GM12874 (cell line): ENCODE measurements around the gene MGLL.

Experiments used
- CTCF ChIP-seq: IDR thresholded peaks from 2 replicates; pipeline ENCODE4 v1.5.1; 2011; ENCODE audit warnings: low read depth, mild to moderate bottlenecking, control low read depth, low read length, moderate library complexity; ENCODE audit not compliant: insufficient read depth

Gene MGLL

GRCh38 chr3:127784283-127784682, 38.0 kb downstream of the MGLL start:
- no peak for TF ChIP-seq CTCF

- TF ChIP-seq CTCF: no peak
Measured at GRCh38 chr3:127783642-127784160, 38.6 kb downstream of the MGLL start.

- no peak for TF ChIP-seq CTCF
Measured at GRCh38 chr3:127783166-127783565, 39.1 kb downstream of the MGLL start.

- no peak for TF ChIP-seq CTCF
Measured at GRCh38 chr3:127781411-127782001, 40.8 kb downstream of the MGLL start.

GRCh38 chr3:127780536-127781400, 41.5 kb downstream of the MGLL start:
- TF ChIP-seq CTCF: no peak

GRCh38 chr3:127779747-127780146, 42.6 kb downstream of the MGLL start:
- no peak for TF ChIP-seq CTCF

GRCh38 chr3:127777921-127778656, 44.2 kb downstream of the MGLL start:
- no peak for TF ChIP-seq CTCF
